Stimulated activated CD4-positive, alpha-beta T cell treated with anti-CD3 and anti-CD28 coated beads, Interleukin-1b, Interleukin-23, amount 100 ng/mL, for 1 hour (primary cell): Measurements from ENCODE around the gene TMPRSS2.

Experiments used
- DNase-seq, 2 donors: peaks; one replicate each; pipeline ENCODE4 v3.0.0-alpha.2; 2020; ENCODE audit warnings: low read depth in 2 of 2

The TMPRSS2 gene

GRCh38 chr21:41481191-41481590 lies 26.8 kb downstream of the TMPRSS2 start:
- DNase-seq: no peak

GRCh38 chr21:41480086-41480690 lies 27.8 kb downstream of the TMPRSS2 start:
- DNase-seq: no peak

GRCh38 chr21:41479686-41480085 lies 28.3 kb downstream of the TMPRSS2 start:
- no peak for DNase-seq

GRCh38 chr21:41478319-41479177 lies 29.4 kb downstream of the TMPRSS2 start:
- no peak for DNase-seq

- DNase-seq: no peak
Measured at GRCh38 chr21:41477641-41478318, 30.2 kb downstream of the TMPRSS2 start.

- no peak for DNase-seq
Measured at GRCh38 chr21:41475714-41476420, 32.1 kb downstream of the TMPRSS2 start.

- no peak for DNase-seq
Measured at GRCh38 chr21:41472753-41473548, 35.0 kb downstream of the TMPRSS2 start.

- no peak for DNase-seq
Measured at GRCh38 chr21:41470054-41470453, 37.9 kb downstream of the TMPRSS2 start.

- no peak for DNase-seq
Measured at GRCh38 chr21:41466024-41466820, 41.7 kb downstream of the TMPRSS2 start.

GRCh38 chr21:41465176-41465781 lies 42.7 kb downstream of the TMPRSS2 start:
- DNase-seq: no peak

GRCh38 chr21:41460578-41461527 lies 47.1 kb downstream of the TMPRSS2 start:
- DNase-seq: peak; percentile 12 to 33

- no peak for DNase-seq
Measured at GRCh38 chr21:41459884-41460534, 47.9 kb downstream of the TMPRSS2 start.

GRCh38 chr21:41458559-41458958 lies 49.4 kb downstream of the TMPRSS2 start:
- DNase-seq: no peak

GRCh38 chr21:41458121-41458520 lies 49.8 kb downstream of the TMPRSS2 start:
- DNase-seq: no peak

GRCh38 chr21:41453761-41454160 lies 54.2 kb downstream of the TMPRSS2 start:
- no peak for DNase-seq

GRCh38 chr21:41453198-41453597 lies 54.8 kb downstream of the TMPRSS2 start:
- no peak for DNase-seq

- DNase-seq: no peak
Measured at GRCh38 chr21:41451753-41452676, 55.9 kb downstream of the TMPRSS2 start.
